ENCODE results near the gene EFS.
"Not testable (repeated sequence)": the region's sequence is repeated elsewhere in the genome, so short reads cannot be mapped to it uniquely, and the experiment has no call there.

EFS gene

GRCh38 chr14:23399136-23399535, 34.2 kb upstream of the EFS start:
- DNase-seq, result no peak

- DNase-seq, result no peak
These were observed 33.4 kb upstream of the EFS start for GRCh38 chr14:23398348-23398747.

GRCh38 chr14:23396781-23397407, 31.9 kb upstream of the EFS start:
- no peak for DNase-seq

- DNase-seq, result no peak
These were observed 31.2 kb upstream of the EFS start for GRCh38 chr14:23396126-23396525.

GRCh38 chr14:23392613-23393012, 27.6 kb upstream of the EFS start:
- no peak for DNase-seq

GRCh38 chr14:23389871-23390270, 24.9 kb upstream of the EFS start:
- DNase-seq, result not testable (repeated sequence)

GRCh38 chr14:23389396-23389795, 24.4 kb upstream of the EFS start:
- no peak for DNase-seq

GRCh38 chr14:23388996-23389395, 24.0 kb upstream of the EFS start:
- DNase-seq, result no peak

- DNase-seq, result no peak
These were observed 23.2 kb upstream of the EFS start for GRCh38 chr14:23387916-23388882.

- DNase-seq, result no peak
These were observed 22.0 kb upstream of the EFS start for GRCh38 chr14:23386999-23387398.

- not testable (repeated sequence) for DNase-seq
These were observed 21.3 kb upstream of the EFS start for GRCh38 chr14:23386266-23386657.

GRCh38 chr14:23385642-23386265, 20.8 kb upstream of the EFS start:
- no peak for DNase-seq

- DNase-seq, result no peak
These were observed 20.3 kb upstream of the EFS start for GRCh38 chr14:23385244-23385641.

- no peak for DNase-seq
These were observed 19.6 kb upstream of the EFS start for GRCh38 chr14:23384364-23385080.

- no peak for DNase-seq
These were observed 17.9 kb upstream of the EFS start for GRCh38 chr14:23382731-23383440.

- DNase-seq, result no peak
These were observed 17.3 kb upstream of the EFS start for GRCh38 chr14:23382276-23382675.

GRCh38 chr14:23381871-23382270, 16.9 kb upstream of the EFS start:
- DNase-seq, result no peak

- no peak for DNase-seq
These were observed 16.0 kb upstream of the EFS start for GRCh38 chr14:23380976-23381375.

- DNase-seq, result no peak
These were observed 15.4 kb upstream of the EFS start for GRCh38 chr14:23380197-23380914.

GRCh38 chr14:23379366-23380196, 14.6 kb upstream of the EFS start:
- DNase-seq, result peak; percentile 28
